ENCODE data around the gene DPYD.
A peak's percentile ranks its signal among the peaks of the same experiment; 100 is the strongest.

Gene DPYD

GRCh38 chr1:97920276-97920831 is 480 bp downstream of the DPYD start:
- in situ Hi-C loops (cut with HindIII; ENCODE audit: low sequenced_read_pairs), result no loop called here
- peak; percentile 40 for DNase-seq (ENCODE audit: low read depth, low spot score)
- H3K4me3 ChIP-seq (ENCODE audit: low read depth, low read length), result peak overlapping the region; percentile 86
- TF ChIP-seq, protein P1, sequence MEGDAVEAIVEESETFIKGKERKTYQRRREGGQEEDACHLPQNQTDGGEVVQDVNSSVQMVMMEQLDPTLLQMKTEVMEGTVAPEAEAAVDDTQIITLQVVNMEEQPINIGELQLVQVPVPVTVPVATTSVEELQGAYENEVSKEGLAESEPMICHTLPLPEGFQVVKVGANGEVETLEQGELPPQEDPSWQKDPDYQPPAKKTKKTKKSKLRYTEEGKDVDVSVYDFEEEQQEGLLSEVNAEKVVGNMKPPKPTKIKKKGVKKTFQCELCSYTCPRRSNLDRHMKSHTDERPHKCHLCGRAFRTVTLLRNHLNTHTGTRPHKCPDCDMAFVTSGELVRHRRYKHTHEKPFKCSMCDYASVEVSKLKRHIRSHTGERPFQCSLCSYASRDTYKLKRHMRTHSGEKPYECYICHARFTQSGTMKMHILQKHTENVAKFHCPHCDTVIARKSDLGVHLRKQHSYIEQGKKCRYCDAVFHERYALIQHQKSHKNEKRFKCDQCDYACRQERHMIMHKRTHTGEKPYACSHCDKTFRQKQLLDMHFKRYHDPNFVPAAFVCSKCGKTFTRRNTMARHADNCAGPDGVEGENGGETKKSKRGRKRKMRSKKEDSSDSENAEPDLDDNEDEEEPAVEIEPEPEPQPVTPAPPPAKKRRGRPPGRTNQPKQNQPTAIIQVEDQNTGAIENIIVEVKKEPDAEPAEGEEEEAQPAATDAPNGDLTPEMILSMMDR (IDR thresholded peaks at IDR 0.05; ENCODE audit: low read depth, low read length), result no peak

DNA sequence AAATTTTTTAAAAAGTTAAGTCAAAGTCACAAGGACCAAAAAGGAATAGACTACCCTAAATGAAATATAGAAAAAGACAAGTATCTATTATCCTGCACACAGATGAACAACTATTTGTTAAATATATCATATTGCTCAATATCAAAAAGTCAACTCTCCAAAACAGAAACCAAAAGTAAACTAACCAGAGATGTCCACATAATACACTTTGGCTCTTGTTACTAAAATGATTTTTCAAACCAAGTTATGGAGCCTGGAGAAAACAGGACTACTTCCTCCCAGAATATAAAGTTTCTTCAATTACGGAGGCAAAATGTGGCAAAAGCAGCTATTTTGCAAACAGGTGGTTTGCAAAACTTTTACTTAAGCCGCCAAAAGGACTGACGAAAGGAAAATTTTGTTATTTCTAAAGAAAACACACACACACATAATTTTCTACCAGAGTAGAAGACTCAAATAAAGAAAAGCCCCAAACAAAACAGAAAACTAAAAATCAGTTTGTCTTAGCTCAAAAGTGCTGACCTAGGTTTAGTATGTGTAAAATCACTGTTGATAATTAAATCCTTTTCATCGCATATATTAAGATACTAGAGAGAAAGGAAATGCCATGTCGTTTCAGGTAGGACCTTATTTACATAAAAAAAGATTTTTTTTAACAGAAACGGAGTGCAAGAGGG is 1.1 kb downstream of the DPYD start:
- peak; percentile 45 for DNase-seq (ENCODE audit: low read depth, low spot score)
- TF ChIP-seq, protein P1 (IDR thresholded peaks at IDR 0.05; ENCODE audit: low read depth, low read length), result no peak
- peak overlapping the region; percentile 86 for H3K4me3 ChIP-seq (ENCODE audit: low read depth, low read length)
- in situ Hi-C loops (cut with HindIII; ENCODE audit: low sequenced_read_pairs), result no loop called here

- H3K4me3 ChIP-seq (ENCODE audit: low read depth, low read length), result no peak overlapping the region
- TF ChIP-seq, protein P1 (IDR thresholded peaks at IDR 0.05; ENCODE audit: low read depth, low read length), result no peak
- in situ Hi-C loops (cut with HindIII; ENCODE audit: low sequenced_read_pairs), result no loop called here
- no peak for DNase-seq (ENCODE audit: low read depth, low spot score)
Observed at GRCh38 chr1:97918961-97919360, 1.9 kb downstream of the DPYD start.

DNA sequence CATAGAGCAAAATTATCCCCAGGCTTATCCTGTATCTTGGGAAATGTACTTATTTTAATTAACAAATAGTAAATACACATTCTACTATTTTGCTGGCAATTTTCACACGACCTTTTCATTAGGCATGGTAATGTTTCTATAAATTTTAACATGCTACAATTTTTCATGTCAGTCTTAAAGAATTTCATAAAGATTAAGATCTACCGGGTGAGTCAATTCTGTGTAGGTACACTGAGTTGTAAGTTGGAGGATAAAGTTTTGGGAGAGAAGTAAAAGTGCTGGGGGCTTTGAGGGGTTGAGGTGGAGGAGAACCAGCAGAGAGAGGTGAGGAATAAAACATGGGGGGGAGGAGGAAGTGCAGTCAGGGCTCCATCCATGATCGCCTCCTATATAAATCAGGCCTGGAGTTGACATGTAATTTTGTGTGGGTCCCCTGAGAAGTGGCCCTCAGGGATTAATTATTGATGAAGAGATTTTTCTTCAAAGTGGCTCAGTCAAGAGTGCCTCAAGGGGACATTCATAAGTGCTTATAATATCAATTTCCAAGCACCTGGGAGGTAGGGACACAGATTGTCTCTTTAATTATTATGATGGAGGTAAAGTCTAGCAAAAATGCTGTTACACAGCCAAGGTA is 7.2 kb downstream of the DPYD start:
- in situ Hi-C loops (cut with HindIII; ENCODE audit: low sequenced_read_pairs), result no loop called here
- DNase-seq (ENCODE audit: low read depth, low spot score), result no peak
- no peak overlapping the region for H3K4me3 ChIP-seq (ENCODE audit: low read depth, low read length)
- TF ChIP-seq, protein P1 (IDR thresholded peaks at IDR 0.05; ENCODE audit: low read depth, low read length), result no peak

DNA sequence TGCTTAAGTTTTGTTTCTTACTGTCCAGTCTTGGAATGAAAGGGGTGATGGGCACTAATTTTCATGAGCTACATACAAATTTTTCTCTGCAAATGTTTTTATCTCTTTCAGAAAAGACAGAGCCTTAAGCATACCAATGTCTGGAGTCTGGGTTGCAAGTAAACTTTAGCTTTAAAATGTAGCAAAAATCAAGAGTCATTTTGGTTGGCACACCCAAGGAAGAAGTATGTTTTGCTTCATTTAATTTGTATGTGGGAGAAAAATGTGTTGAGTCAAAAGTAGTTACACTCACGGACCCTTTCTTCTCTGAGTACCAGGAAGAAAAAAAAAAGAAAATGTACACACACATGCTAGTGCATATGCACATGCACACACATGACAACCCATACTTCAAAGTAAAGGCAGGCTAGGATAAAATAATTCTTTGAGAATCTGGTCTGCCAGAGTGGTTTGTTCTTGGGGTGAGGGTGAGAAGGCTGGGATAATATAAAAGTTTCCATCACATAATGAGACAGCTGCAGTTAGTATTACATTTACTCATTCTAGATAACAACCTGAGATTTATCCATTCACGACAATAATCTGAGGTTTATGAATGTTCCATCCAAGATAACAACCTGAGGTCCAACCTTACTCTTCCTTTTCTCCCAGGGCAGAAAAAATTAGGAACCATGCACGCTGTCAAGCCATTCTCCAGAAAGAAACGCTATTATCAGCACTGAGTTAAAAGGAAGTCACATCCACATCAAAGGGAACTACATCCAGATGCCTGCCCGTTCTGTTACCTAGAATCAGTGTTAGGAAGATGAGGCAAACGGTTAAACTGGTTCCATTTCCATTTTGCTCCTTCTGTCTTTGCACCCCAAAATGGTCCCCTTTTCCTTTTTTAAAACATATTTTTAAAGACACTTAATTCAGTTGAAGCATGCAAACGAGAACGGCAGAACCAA is 9.3 kb downstream of the DPYD start:
- H3K4me3 ChIP-seq (ENCODE audit: low read depth, low read length), result no peak overlapping the region
- no peak for DNase-seq (ENCODE audit: low read depth, low spot score)
- in situ Hi-C loops (cut with HindIII; ENCODE audit: low sequenced_read_pairs), result no loop called here
- TF ChIP-seq, protein P1 (IDR thresholded peaks at IDR 0.05; ENCODE audit: low read depth, low read length), result no peak

- DNase-seq (ENCODE audit: low read depth, low spot score), result no peak
- in situ Hi-C loops (cut with HindIII; ENCODE audit: low sequenced_read_pairs), result no loop called here
- TF ChIP-seq, protein P1 (IDR thresholded peaks at IDR 0.05; ENCODE audit: low read depth, low read length), result no peak
- H3K4me3 ChIP-seq (ENCODE audit: low read depth, low read length), result no peak overlapping the region
Observed at GRCh38 chr1:97909266-97909665, 11.6 kb downstream of the DPYD start.
